Keratinocyte (primary cell): ENCODE results near the gene ZBTB20. TPM values are rescaled to one million over a fixed set of nuclear protein-coding genes. Genes with fewer than 3 reads are reported as not detected.

Experiments used
- DNase-seq: peaks from one replicate; pipeline ENCODE4 v3.0.0-alpha.2; 2011; ENCODE audit warnings: low read depth, missing footprints, low spot score
- FAIRE-seq: peaks from 2 replicates; lab custom pipeline; 2011; peaks lifted over from hg19 to GRCh38; lab: Jason Lieb, UNC
- H2AFZ ChIP-seq: 2 replicates; pipeline ENCODE4 v1.6.0; 2012; ENCODE audit warnings: low read length, control low read depth, inconsistent platforms; ENCODE audit not compliant: control insufficient read depth
- H3K27ac ChIP-seq: 2 replicates; pipeline ENCODE4 v1.5.1; 2011; ENCODE audit warnings: low read length; ENCODE audit not compliant: control insufficient read depth, insufficient read depth
- H3K27me3 ChIP-seq: 3 replicates; pipeline ENCODE4 v1.6.0; 2011; ENCODE audit warnings: low read length; ENCODE audit not compliant: control insufficient read depth, insufficient read depth; ENCODE audit errors: extremely low read depth
- H3K36me3 ChIP-seq, 2 experiments: 2 replicates in 1 of 2; 3 replicates in 1 of 2; pipeline ENCODE4 v1.5.1; 2011; ENCODE audit warnings: low read length in 2 of 2, mild to moderate bottlenecking in 1 of 2; ENCODE audit not compliant: control insufficient read depth in 2 of 2, insufficient read depth in 2 of 2; ENCODE audit errors: extremely low read depth in 1 of 2
- H3K4me1 ChIP-seq: 3 replicates; pipeline ENCODE4 v1.5.1; 2011; ENCODE audit warnings: low read length; ENCODE audit not compliant: control insufficient read depth, insufficient read depth; ENCODE audit errors: extremely low read depth
- H3K4me2 ChIP-seq: 3 replicates; pipeline ENCODE4 v1.6.0; 2011; ENCODE audit warnings: low read depth, low read length; ENCODE audit not compliant: control insufficient read depth, insufficient read depth; ENCODE audit errors: extremely low read depth
- H3K4me3 ChIP-seq, 3 experiments: fragments of 200-600 bp in 1 of 3; sonication (generic) in 1 of 3; 2 replicates in 2 of 3; 3 replicates in 1 of 3; pipeline ENCODE4 v1.5.1; 2011 to 2016; ENCODE audit warnings: low read length in 3 of 3, mild to moderate bottlenecking in 3 of 3, control low read depth in 2 of 3, inconsistent platforms in 1 of 3, low read depth in 1 of 3, mixed read lengths in 1 of 3, mixed run types in 1 of 3, moderate library complexity in 1 of 3; ENCODE audit not compliant: control insufficient read depth in 2 of 3, insufficient read depth in 2 of 3; ENCODE audit errors: extremely low read depth in 1 of 3
- H3K79me2 ChIP-seq: 2 replicates; pipeline ENCODE4 v1.6.0; 2012; ENCODE audit warnings: low read length; ENCODE audit not compliant: control insufficient read depth, insufficient read depth
- H3K9ac ChIP-seq: 3 replicates; pipeline ENCODE4 v1.6.0; 2011; ENCODE audit warnings: low read length; ENCODE audit not compliant: control insufficient read depth, insufficient read depth; ENCODE audit errors: extremely low read depth
- H3K9me1 ChIP-seq: 3 replicates; pipeline ENCODE4 v1.6.0; 2011; ENCODE audit warnings: low read length; ENCODE audit not compliant: control insufficient read depth, insufficient read depth; ENCODE audit errors: extremely low read depth
- H3K9me3 ChIP-seq: 2 replicates; pipeline ENCODE4 v1.5.1; 2012; ENCODE audit warnings: low read depth, low read length; ENCODE audit not compliant: control insufficient read depth
- H4K20me1 ChIP-seq: 3 replicates; pipeline ENCODE4 v1.6.0; 2011; ENCODE audit warnings: low read length; ENCODE audit not compliant: control insufficient read depth, insufficient read depth; ENCODE audit errors: extremely low read depth
- EZH2 ChIP-seq: IDR thresholded peaks from one replicate; pipeline ENCODE4 v1.6.1; 2012; ENCODE audit warnings: inconsistent platforms, mild to moderate bottlenecking, low read length, moderate library complexity
- dilution Hi-C: fragments of 300-500 bp; cut with MboI; formaldehyde crosslinking; loops from one replicate; pipeline ENCODE4 v1.7.0; 2020; ENCODE audit warnings: low sequenced_read_pairs; ENCODE audit not compliant: extremely low pct_ligation_motif_present
- polyA plus RNA-seq, 5 experiments: library from polyadenylated mRNA; depleted of rRNA in 3 of 5; stranded (reverse) in 3 of 5; stranded (forward) in 1 of 5; unstranded in 1 of 5; fragments of >200 nt; gene quantifications; 1 replicate in 1 of 5; 2 replicates in 3 of 5; 3 replicates in 1 of 5; pipeline versions ENCODE4 v1.2.1 to v1.2.3, GENCODE V29; 2011 to 2012; ENCODE audit warnings: missing spikeins in 2 of 5, low read depth in 1 of 5, low replicate concordance in 1 of 5
- TF ChIP-seq, protein P1 (sequence below), 3 experiments: IDR thresholded peaks in 1 of 3; conservative IDR thresholded peaks in 1 of 3; optimal IDR thresholded peaks in 1 of 3; 2 replicates in 2 of 3; 3 replicates in 1 of 3; pipeline versions ENCODE3 to v1.5.1; 2011; ENCODE audit warnings: low read length in 3 of 3, mild to moderate bottlenecking in 3 of 3, moderate library complexity in 2 of 3, control low read depth in 1 of 3, inconsistent platforms in 1 of 3; ENCODE audit not compliant: insufficient read depth in 2 of 3; ENCODE audit errors: extremely low read depth in 1 of 3

ZBTB20 gene
- polyA plus RNA-seq, 1 donor (not counting 4 experiments of a cell fraction or from before 2014, with no cell fraction given) = 0.52 TPM

DNA sequence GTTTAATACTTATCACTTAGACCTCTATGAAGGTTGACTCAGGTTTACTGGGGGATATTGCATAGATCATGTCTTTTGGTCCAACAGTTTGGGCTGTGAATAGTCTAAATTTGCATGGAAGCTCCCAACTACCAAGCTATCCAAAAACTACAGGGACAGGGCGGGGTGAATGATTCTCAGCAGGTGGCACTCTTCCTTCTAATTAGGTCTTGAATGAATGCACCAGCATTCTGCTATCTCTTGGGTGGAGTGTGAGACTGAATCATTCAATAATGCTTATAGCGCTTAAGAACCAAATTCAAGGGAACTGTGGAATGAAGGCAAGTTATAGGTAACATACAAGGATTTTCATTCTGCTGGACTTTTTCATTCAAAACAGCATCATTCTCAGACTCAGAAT, 507.0 kb downstream of the ZBTB20 start:
- DNase-seq (no peak), FAIRE-seq (no peak)
- no peak overlapping the region for H3K4me3 ChIP-seq
- H3K9me1 ChIP-seq = no peaks in the 10 kb centered on the region
- no peaks in the 10 kb centered on the region for H3K9me3 ChIP-seq
- dilution Hi-C loops = no loop called here
- H2AFZ ChIP-seq = no peak overlapping the region
- H3K79me2 ChIP-seq = no peaks in the 10 kb centered on the region
- peaks cover 6% of the 10 kb centered on the region for H3K4me1 ChIP-seq
- no peaks in the 10 kb centered on the region for H4K20me1 ChIP-seq
- no peak overlapping the region for H3K27ac ChIP-seq
- no peak overlapping the region for H3K9ac ChIP-seq
- H3K4me2 ChIP-seq = no peak overlapping the region
- H3K36me3 ChIP-seq = no peaks in the 10 kb centered on the region
- TF ChIP-seq, protein P1, sequence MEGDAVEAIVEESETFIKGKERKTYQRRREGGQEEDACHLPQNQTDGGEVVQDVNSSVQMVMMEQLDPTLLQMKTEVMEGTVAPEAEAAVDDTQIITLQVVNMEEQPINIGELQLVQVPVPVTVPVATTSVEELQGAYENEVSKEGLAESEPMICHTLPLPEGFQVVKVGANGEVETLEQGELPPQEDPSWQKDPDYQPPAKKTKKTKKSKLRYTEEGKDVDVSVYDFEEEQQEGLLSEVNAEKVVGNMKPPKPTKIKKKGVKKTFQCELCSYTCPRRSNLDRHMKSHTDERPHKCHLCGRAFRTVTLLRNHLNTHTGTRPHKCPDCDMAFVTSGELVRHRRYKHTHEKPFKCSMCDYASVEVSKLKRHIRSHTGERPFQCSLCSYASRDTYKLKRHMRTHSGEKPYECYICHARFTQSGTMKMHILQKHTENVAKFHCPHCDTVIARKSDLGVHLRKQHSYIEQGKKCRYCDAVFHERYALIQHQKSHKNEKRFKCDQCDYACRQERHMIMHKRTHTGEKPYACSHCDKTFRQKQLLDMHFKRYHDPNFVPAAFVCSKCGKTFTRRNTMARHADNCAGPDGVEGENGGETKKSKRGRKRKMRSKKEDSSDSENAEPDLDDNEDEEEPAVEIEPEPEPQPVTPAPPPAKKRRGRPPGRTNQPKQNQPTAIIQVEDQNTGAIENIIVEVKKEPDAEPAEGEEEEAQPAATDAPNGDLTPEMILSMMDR (optimal IDR thresholded peaks at IDR 0.05 in 1 of 3, IDR thresholded peaks at IDR 0.05 in 1 of 3, conservative IDR thresholded peaks at IDR 0.05 in 1 of 3; ENCODE audit: extremely low read depth in 1 of 3, insufficient read depth in 2 of 3, low read length in 3 of 3) = peak in 1 of 3 experiments; percentile 14
- no peak for TF ChIP-seq EZH2
- no peaks in the 10 kb centered on the region for H3K27me3 ChIP-seq

DNA sequence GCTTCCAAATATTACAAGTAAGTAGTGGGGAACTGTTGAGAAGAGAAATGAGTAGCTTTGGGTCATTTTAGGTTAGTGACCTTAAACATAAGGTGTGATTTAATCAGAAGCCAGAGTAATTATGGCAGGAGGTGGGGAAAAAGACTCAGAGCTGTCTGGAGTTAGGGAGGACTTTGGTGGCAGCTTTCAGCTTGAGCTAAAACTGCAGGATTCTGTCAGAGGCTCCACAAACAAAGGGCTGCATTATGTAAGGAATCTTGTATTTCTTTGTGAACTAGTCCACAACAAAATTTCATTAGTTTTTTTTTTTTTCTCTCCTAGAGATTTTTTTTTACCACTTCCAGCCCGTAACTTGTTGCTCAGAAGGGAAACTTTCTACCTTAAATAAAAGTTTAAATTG, 507.9 kb downstream of the ZBTB20 start:
- Histone ChIP-seq H3K4me3 (no peak overlapping the region), H3K9me3 (no peaks in the 10 kb centered on the region), H3K79me2 (no peaks in the 10 kb centered on the region), H3K27ac (no peak overlapping the region), H3K4me2 (no peak overlapping the region), H3K9ac (no peak overlapping the region), H3K36me3 (no peaks in the 10 kb centered on the region), H4K20me1 (no peaks in the 10 kb centered on the region), H2AFZ (no peak overlapping the region), H3K4me1 (peaks cover under 1% of the 10 kb centered on the region), H3K27me3 (no peaks in the 10 kb centered on the region), H3K9me1 (no peaks in the 10 kb centered on the region)
- dilution Hi-C loops = no loop called here
- DNase-seq (no peak), FAIRE-seq (no peak)
- TF ChIP-seq, protein P1 (optimal IDR thresholded peaks at IDR 0.05 in 1 of 3, IDR thresholded peaks at IDR 0.05 in 1 of 3, conservative IDR thresholded peaks at IDR 0.05 in 1 of 3; ENCODE audit: extremely low read depth in 1 of 3, insufficient read depth in 2 of 3, low read length in 3 of 3) = no peak
- no peak for TF ChIP-seq EZH2
